CD4-positive, alpha-beta T cell treated with Interleukin-15 for 4 hours (primary cell): Measurements from ENCODE around the gene PKN2.

Source experiments
- DNase-seq: peaks from one replicate; pipeline ENCODE4 v3.0.0-alpha.2; 2020; ENCODE audit warnings: low spot score

The PKN2 gene

GRCh38 chr1:88735382-88735781 lies 51.3 kb downstream of the PKN2 start:
- DNase-seq, result no peak

GRCh38 chr1:88735909-88736308 lies 51.8 kb downstream of the PKN2 start:
- DNase-seq, result no peak

GRCh38 chr1:88736633-88737248 lies 52.7 kb downstream of the PKN2 start:
- peak; percentile 19 for DNase-seq

GRCh38 chr1:88737338-88737927 lies 53.4 kb downstream of the PKN2 start:
- DNase-seq, result no peak

- DNase-seq, result no peak
These were observed 56.7 kb downstream of the PKN2 start for GRCh38 chr1:88740784-88741183.

- DNase-seq, result no peak
These were observed 57.3 kb downstream of the PKN2 start for GRCh38 chr1:88741413-88741812.

- no peak for DNase-seq
These were observed 58.5 kb downstream of the PKN2 start for GRCh38 chr1:88742531-88742930.

GRCh38 chr1:88744142-88744541 lies 60.1 kb downstream of the PKN2 start:
- DNase-seq, result no peak

GRCh38 chr1:88746916-88747315 lies 62.8 kb downstream of the PKN2 start:
- no peak for DNase-seq

- no peak for DNase-seq
These were observed 67.6 kb downstream of the PKN2 start for GRCh38 chr1:88751714-88752113.

- DNase-seq, result no peak
These were observed 69.4 kb downstream of the PKN2 start for GRCh38 chr1:88753506-88753905.

GRCh38 chr1:88763649-88764406 lies 79.8 kb downstream of the PKN2 start:
- DNase-seq, result no peak

- no peak for DNase-seq
These were observed 84.1 kb downstream of the PKN2 start for GRCh38 chr1:88768187-88768586.

GRCh38 chr1:88768816-88769215 lies 84.7 kb downstream of the PKN2 start:
- no peak for DNase-seq

- no peak for DNase-seq
These were observed 89.6 kb downstream of the PKN2 start for GRCh38 chr1:88773540-88774150.

GRCh38 chr1:88774151-88774556 lies 90.1 kb downstream of the PKN2 start:
- DNase-seq, result peak; percentile 3

- DNase-seq, result no peak
These were observed 93.6 kb downstream of the PKN2 start for GRCh38 chr1:88777604-88778149.

GRCh38 chr1:88779880-88780279 lies 95.8 kb downstream of the PKN2 start:
- DNase-seq, result no peak

GRCh38 chr1:88780485-88780884 lies 96.4 kb downstream of the PKN2 start:
- no peak for DNase-seq

GRCh38 chr1:88783145-88783544 lies 99.1 kb downstream of the PKN2 start:
- no peak for DNase-seq

GRCh38 chr1:88784551-88784950 lies 100.5 kb downstream of the PKN2 start:
- no peak for DNase-seq

GRCh38 chr1:88787023-88787903 lies 103.2 kb downstream of the PKN2 start:
- DNase-seq, result no peak
